Gastrocnemius medialis (tissue), 4 donors: ENCODE data around the gene TMX4.
"Not testable (repeated sequence)": the region's sequence is repeated elsewhere in the genome, so short reads cannot be mapped to it uniquely, and the experiment has no call there.

Experiments used
- CTCF ChIP-seq, 5 experiments: fragments of 450-650 bp in 3 of 5; fragments of 200-600 bp in 2 of 5; sonication (generic) in 2 of 5; IDR thresholded peaks in 4 of 5; conservative IDR thresholded peaks in 1 of 5; 1 replicate in 4 of 5; 2 replicates in 1 of 5; pipeline ENCODE4 v1.5.1; 2016 to 2019; ENCODE audit warnings: antibody characterized with exemption in 5 of 5, mild to moderate bottlenecking in 3 of 5, moderate library complexity in 3 of 5
- POLR2A ChIP-seq, 2 donors: fragments of 450-650 bp; IDR thresholded peaks; one replicate each; pipeline ENCODE4 v1.6.1; 2017; ENCODE audit warnings: antibody characterized with exemption in 2 of 2, mild to moderate bottlenecking in 2 of 2, moderate library complexity in 2 of 2

GRCh38 chr20:7956561-7956960 is 63.0 kb downstream of the TMX4 start:
- not testable (repeated sequence) for TF ChIP-seq CTCF (IDR thresholded peaks at IDR 0.05 in 4 of 5, conservative IDR thresholded peaks at IDR 0.05 in 1 of 5); POLR2A (IDR thresholded peaks at IDR 0.05)
